ENCODE results near the gene GMFB. TPM values are rescaled to one million over a fixed set of nuclear protein-coding genes. Genes with fewer than 3 reads are reported as not detected.

Gene GMFB
- total RNA-seq, 1 experiment from 2014 or later: 79.2 TPM

DNA sequence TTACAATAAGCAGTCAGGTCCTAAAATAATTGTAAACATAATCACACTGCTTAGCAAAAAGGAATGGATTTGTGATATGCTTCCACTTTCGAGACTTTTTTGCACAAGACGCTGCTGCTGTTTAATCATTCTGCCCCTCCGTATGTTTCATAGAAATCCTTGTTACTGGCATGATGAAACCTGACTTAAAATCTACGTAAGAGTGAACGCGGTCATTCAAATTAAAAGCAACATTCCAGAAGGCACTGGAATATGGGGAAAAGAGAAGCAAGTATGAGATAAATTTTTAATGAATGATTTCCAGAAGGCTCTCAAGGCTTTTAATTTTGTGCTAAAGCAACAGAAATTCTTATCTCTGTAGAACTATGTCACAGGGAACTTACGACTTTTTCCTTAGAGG is 48.7 kb downstream of the GMFB start:
- Histone ChIP-seq H3K14ac (ENCODE audit: insufficient read depth, low read length) (no peak overlapping the region), H2BK120ac (ENCODE audit: low read depth, low read length, poor library complexity, severe bottlenecking) (no peak overlapping the region), H2BK12ac (ENCODE audit: insufficient read length, low read depth, low read length) (no peak overlapping the region), H4K5ac (ENCODE audit: insufficient read length, low read depth, low read length) (no peak overlapping the region), H3K79me2 (ENCODE audit: insufficient read depth, low read length) (peaks cover 30% of the 10 kb centered on the region), H3K4me1 (ENCODE audit: insufficient read depth, low read length) (peaks cover 5% of the 10 kb centered on the region; the same call in 1 of the 2 replicates), H3K9ac (ENCODE audit: extremely low read depth, insufficient read length, low read length) (peak overlapping the region; percentile 89), H3K18ac (ENCODE audit: insufficient read length, low read depth, low read length) (no peak overlapping the region), H2BK20ac (ENCODE audit: low read depth, low read length, poor library complexity, severe bottlenecking) (no peak overlapping the region), H4K8ac (replicated peaks; ENCODE audit: insufficient read length, low read depth, low read length) (no peak overlapping the region), H3K23me2 (ENCODE audit: insufficient read length, low read depth, low read length, poor library complexity, severe bottlenecking) (peaks cover 4% of the 10 kb centered on the region), H2AK5ac (ENCODE audit: insufficient read length, low read length) (no peak overlapping the region), H2AFZ (ENCODE audit: low read length) (no peak overlapping the region), H3K56ac (ENCODE audit: insufficient read length, low read depth, low read length) (no peak overlapping the region), H3K9me3 (ENCODE audit: control insufficient read depth, low read depth, low read length) (no peaks in the 10 kb centered on the region), H3K27me3 (ENCODE audit: insufficient read depth, low read length) (no peaks in the 10 kb centered on the region), H3T11ph (ENCODE audit: low read length) (no peak overlapping the region), H2BK15ac (ENCODE audit: low read depth, low read length) (no peak overlapping the region), H4K20me1 (ENCODE audit: control insufficient read depth, insufficient read depth, insufficient read length) (no peaks in the 10 kb centered on the region), H3K23ac (ENCODE audit: insufficient read length, low read depth, low read length) (no peak overlapping the region), H3K4me2 (ENCODE audit: insufficient read depth, insufficient read length, low read length) (peak overlapping the region; percentile 70), H3K4ac (ENCODE audit: low read depth, low read length) (no peak overlapping the region), H3K27ac (ENCODE audit: insufficient read length, low read depth, low read length) (no peak overlapping the region), H2BK5ac (ENCODE audit: insufficient read length, low read length) (no peak overlapping the region), H3K79me1 (ENCODE audit: insufficient read depth, low read depth, low read length, poor library complexity, severe bottlenecking) (peaks cover 3% of the 10 kb centered on the region), H4K91ac (ENCODE audit: insufficient read length, low read depth, low read length) (no peak overlapping the region)
- no CpG with 5 or more reads among the region's 7 CpGs for WGBS (ENCODE audit: extremely low coverage, insufficient read length, low lambda C conversion rate)
- Mint-ChIP-seq H3K4me1 (peaks cover 34 to 55% of the 10 kb centered on the region in 2 experiments), H3K27me3 (ENCODE audit: low read depth) (no peaks in the 10 kb centered on the region), H3K36me3 (ENCODE audit: insufficient read depth in 1 of 3, low read depth in 3 of 3) (peaks cover 10 to 23% (median 21%) of the 10 kb centered on the region in 3 experiments), H3K4me3 (peak overlapping the region; percentile 81 to 97), H3K27ac (peak overlapping the region; percentile 93 to 99 (median 98); a peak in 6 of 7 replicates), H3K9me3 (no peaks in the 10 kb centered on the region)
- no peak for DNase-seq
- TF ChIP-seq, protein P1, sequence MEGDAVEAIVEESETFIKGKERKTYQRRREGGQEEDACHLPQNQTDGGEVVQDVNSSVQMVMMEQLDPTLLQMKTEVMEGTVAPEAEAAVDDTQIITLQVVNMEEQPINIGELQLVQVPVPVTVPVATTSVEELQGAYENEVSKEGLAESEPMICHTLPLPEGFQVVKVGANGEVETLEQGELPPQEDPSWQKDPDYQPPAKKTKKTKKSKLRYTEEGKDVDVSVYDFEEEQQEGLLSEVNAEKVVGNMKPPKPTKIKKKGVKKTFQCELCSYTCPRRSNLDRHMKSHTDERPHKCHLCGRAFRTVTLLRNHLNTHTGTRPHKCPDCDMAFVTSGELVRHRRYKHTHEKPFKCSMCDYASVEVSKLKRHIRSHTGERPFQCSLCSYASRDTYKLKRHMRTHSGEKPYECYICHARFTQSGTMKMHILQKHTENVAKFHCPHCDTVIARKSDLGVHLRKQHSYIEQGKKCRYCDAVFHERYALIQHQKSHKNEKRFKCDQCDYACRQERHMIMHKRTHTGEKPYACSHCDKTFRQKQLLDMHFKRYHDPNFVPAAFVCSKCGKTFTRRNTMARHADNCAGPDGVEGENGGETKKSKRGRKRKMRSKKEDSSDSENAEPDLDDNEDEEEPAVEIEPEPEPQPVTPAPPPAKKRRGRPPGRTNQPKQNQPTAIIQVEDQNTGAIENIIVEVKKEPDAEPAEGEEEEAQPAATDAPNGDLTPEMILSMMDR (conservative IDR thresholded peaks at IDR 0.05): no peak
